HS-27A (cell line): ENCODE measurements around the gene UBD.

Source experiments
- DNase-seq: peaks from one replicate; pipeline ENCODE4 v3.0.0-alpha.2; 2012; ENCODE audit warnings: low read depth, missing footprints

The UBD gene

DNA sequence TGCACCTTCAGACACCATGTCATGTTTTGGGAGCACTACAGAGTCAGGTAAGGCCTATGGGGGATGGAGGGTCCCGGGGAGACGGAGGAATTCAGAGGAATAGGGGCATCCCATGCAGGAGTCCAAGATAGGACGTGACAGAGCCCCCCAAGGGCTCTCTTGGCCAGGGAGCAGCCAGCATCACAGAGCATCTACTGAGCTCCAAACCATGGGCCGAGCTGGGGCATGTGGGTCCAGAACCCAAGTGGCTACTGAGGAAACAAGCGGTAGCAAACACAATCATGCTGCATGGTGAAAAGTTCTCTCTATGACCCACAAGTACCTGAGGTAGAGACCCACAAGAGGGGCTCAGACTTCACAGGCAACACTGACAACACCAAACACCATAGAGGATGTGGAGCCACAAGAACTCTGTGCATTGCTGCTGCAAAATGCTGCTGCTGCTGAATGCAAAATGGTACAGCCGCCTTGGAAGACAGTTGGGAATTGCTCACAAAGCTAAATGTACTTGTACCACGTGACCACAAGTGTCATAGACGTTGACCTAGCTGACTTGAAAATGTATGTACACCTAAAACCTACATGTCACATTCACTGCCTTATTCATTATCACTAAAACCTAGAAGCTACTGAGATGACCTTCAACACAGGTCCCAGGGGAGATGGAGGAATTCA, 38.4 kb downstream of the UBD start:
- no peak for DNase-seq

- DNase-seq: no peak
These were observed 39.3 kb downstream of the UBD start for GRCh38 chr6:29520232-29520631.

DNA sequence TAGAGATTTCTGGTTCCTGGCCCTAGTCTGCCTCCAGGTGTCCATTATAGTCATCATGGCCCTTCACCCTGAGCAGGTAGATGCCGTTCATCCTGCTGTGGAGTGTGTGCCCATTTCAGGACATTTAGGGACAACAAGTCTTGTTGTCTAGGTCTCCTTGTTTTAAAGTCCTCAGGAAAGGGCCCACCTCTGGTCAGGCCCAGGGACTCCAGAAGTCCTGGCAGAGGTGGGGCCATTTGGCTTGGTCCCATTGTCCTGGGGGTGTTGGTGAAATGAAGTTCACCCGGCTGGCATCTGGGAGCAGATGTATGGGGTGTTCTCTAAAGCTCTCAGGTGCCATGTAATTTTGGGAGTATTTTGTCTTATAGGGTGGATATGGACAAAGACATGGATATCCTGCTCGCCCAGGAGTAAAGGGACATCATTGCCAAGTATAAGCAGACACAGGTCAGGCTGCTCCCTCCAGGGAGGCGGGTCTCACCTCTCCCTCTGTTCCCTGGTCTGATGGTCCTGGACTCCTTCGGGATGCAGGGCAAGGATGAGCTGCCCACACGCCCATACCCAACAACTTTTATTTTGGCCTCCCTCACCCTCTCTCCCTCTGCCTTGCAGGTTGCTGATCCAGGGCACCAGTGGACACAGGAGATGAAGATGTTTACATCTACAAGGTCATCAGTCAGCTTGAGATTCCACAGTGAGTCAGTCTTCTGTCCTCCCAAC, 40.1 kb downstream of the UBD start:
- no peak for DNase-seq

- no peak for DNase-seq
These were observed 41.6 kb downstream of the UBD start for GRCh38 chr6:29517728-29518440.

GRCh38 chr6:29517245-29517644, 42.3 kb downstream of the UBD start:
- DNase-seq: no peak

- DNase-seq: peak; percentile 40
These were observed 43.4 kb downstream of the UBD start for GRCh38 chr6:29516108-29516507.

GRCh38 chr6:29510746-29511300, 48.7 kb downstream of the UBD start:
- DNase-seq: no peak

DNA sequence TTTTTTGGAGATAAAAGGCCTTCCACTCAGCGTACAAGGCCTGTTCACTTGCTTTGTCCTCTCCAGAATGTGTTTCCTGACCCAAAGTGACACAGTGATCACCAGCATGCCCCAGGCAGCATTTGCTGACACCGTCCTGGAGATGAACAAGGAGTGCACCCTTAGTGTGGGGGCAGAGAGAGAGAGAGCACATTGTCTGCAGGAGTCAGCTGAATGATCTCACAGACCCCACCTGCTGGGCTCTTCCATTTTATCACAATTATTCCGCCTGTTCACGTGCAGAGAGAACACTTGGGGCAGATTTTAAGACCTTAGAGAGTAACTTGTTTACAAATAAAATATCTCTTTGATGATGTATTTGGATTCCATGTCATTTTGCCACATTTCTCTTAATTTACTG, 49.3 kb downstream of the UBD start:
- DNase-seq: no peak

GRCh38 chr6:29509711-29510110, 49.8 kb downstream of the UBD start:
- DNase-seq: no peak

GRCh38 chr6:29509239-29509638, 50.3 kb downstream of the UBD start:
- DNase-seq: no peak

- DNase-seq: no peak
These were observed 52.2 kb downstream of the UBD start for GRCh38 chr6:29507319-29507718.

- DNase-seq: no peak
These were observed 53.0 kb downstream of the UBD start for GRCh38 chr6:29506446-29507067.

DNA sequence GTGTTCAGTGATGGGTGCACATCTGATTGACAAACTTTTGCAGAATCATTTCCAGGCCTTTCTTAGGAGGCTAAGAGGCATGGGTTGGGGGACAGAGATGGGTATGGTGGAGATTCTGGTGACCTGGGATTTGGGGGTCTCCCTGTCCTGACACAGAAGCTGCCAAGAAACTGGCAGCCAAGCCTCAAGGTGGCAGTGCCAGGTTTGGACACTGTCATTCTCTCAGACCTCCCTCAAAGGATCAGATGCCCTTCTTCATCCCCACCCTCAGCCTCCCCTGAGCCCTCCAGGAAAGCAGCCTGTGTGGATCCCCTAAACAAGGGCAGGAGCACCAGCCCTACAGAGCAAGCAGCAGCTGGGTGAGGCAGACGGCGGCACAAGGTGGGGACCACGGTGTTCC, 53.7 kb downstream of the UBD start:
- DNase-seq: no peak
